Measurements from ENCODE around the gene DTNB. TPM values are rescaled to one million over a fixed set of nuclear protein-coding genes. Genes with fewer than 3 reads are reported as not detected.

Gene DTNB
- total and polyA plus RNA-seq, 10 of the 15 experiments (the other 5 are each of a cell fraction or from before 2014, with no cell fraction given), result 4.5 to 30.6 (median 11.9) TPM

DNA sequence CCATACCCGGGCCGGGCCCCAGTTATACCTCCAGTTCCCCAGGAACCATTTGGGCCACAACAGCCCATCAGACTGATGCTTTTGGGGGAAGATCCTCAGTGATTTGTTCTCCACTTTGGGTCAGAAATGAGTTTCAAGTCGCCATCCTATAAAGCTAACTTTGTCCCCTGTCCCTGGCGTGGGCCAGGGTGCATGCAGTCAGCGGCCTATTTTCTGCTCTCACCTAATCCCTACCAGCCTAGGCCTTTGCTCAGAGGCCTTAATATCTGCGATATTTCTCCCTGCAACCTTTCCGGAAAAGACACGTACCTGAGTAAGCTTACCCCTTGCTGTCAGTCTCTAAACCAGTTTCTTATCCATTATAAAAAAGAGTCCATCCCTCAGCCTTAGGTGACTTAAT is 338.9 kb downstream of the DTNB start:
- WGBS (ENCODE audit: insufficient coverage, insufficient replicate concordance, low lambda C conversion rate, missing lambda C conversion rate), result 59% methylated on average over 8 of the region's 8 CpGs
- TF ChIP-seq, protein P1, sequence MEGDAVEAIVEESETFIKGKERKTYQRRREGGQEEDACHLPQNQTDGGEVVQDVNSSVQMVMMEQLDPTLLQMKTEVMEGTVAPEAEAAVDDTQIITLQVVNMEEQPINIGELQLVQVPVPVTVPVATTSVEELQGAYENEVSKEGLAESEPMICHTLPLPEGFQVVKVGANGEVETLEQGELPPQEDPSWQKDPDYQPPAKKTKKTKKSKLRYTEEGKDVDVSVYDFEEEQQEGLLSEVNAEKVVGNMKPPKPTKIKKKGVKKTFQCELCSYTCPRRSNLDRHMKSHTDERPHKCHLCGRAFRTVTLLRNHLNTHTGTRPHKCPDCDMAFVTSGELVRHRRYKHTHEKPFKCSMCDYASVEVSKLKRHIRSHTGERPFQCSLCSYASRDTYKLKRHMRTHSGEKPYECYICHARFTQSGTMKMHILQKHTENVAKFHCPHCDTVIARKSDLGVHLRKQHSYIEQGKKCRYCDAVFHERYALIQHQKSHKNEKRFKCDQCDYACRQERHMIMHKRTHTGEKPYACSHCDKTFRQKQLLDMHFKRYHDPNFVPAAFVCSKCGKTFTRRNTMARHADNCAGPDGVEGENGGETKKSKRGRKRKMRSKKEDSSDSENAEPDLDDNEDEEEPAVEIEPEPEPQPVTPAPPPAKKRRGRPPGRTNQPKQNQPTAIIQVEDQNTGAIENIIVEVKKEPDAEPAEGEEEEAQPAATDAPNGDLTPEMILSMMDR (IDR thresholded peaks at IDR 0.05 in 2 of 3, conservative IDR thresholded peaks at IDR 0.05 in 1 of 3; ENCODE audit: control insufficient read depth in 2 of 3, extremely low read depth in 1 of 3, insufficient read depth in 1 of 3, low read depth in 3 of 3, low read length in 3 of 3), result no peak
- TF ChIP-seq NR2F1 (conservative IDR thresholded peaks at IDR 0.05) (no peak), HDAC6 (IDR thresholded peaks at IDR 0.05; ENCODE audit: unreplicated experiment) (no peak), TCF12 (IDR thresholded peaks at IDR 0.05; ENCODE audit: low read depth, low read length) (no peak), BCL11A (IDR thresholded peaks at IDR 0.05; ENCODE audit: low read depth, low read length) (no peak), CEBPB (IDR thresholded peaks at IDR 0.05; ENCODE audit: borderline replicate concordance in 1 of 2, low read depth in 2 of 2, low read length in 2 of 2) (no peak), ATF7 (IDR thresholded peaks at IDR 0.05; ENCODE audit: low read depth) (no peak), EP300 (IDR thresholded peaks at IDR 0.05; ENCODE audit: borderline replicate concordance in 1 of 2, control insufficient read depth in 1 of 2, low read depth in 2 of 2, low read length in 2 of 2) (no peak), ZNF207 (IDR thresholded peaks at IDR 0.05; ENCODE audit: borderline replicate concordance) (no peak), RB1 (IDR thresholded peaks at IDR 0.05; ENCODE audit: borderline replicate concordance) (no peak)
- TF ChIP-seq, protein P2, sequence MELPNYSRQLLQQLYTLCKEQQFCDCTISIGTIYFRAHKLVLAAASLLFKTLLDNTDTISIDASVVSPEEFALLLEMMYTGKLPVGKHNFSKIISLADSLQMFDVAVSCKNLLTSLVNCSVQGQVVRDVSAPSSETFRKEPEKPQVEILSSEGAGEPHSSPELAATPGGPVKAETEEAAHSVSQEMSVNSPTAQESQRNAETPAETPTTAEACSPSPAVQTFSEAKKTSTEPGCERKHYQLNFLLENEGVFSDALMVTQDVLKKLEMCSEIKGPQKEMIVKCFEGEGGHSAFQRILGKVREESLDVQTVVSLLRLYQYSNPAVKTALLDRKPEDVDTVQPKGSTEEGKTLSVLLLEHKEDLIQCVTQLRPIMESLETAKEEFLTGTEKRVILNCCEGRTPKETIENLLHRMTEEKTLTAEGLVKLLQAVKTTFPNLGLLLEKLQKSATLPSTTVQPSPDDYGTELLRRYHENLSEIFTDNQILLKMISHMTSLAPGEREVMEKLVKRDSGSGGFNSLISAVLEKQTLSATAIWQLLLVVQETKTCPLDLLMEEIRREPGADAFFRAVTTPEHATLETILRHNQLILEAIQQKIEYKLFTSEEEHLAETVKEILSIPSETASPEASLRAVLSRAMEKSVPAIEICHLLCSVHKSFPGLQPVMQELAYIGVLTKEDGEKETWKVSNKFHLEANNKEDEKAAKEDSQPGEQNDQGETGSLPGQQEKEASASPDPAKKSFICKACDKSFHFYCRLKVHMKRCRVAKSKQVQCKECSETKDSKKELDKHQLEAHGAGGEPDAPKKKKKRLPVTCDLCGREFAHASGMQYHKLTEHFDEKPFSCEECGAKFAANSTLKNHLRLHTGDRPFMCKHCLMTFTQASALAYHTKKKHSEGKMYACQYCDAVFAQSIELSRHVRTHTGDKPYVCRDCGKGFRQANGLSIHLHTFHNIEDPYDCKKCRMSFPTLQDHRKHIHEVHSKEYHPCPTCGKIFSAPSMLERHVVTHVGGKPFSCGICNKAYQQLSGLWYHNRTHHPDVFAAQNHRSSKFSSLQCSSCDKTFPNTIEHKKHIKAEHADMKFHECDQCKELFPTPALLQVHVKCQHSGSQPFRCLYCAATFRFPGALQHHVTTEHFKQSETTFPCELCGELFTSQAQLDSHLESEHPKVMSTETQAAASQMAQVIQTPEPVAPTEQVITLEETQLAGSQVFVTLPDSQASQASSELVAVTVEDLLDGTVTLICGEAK (IDR thresholded peaks at IDR 0.05; ENCODE audit: borderline replicate concordance), result no peak
- TF ChIP-seq, protein P3, sequence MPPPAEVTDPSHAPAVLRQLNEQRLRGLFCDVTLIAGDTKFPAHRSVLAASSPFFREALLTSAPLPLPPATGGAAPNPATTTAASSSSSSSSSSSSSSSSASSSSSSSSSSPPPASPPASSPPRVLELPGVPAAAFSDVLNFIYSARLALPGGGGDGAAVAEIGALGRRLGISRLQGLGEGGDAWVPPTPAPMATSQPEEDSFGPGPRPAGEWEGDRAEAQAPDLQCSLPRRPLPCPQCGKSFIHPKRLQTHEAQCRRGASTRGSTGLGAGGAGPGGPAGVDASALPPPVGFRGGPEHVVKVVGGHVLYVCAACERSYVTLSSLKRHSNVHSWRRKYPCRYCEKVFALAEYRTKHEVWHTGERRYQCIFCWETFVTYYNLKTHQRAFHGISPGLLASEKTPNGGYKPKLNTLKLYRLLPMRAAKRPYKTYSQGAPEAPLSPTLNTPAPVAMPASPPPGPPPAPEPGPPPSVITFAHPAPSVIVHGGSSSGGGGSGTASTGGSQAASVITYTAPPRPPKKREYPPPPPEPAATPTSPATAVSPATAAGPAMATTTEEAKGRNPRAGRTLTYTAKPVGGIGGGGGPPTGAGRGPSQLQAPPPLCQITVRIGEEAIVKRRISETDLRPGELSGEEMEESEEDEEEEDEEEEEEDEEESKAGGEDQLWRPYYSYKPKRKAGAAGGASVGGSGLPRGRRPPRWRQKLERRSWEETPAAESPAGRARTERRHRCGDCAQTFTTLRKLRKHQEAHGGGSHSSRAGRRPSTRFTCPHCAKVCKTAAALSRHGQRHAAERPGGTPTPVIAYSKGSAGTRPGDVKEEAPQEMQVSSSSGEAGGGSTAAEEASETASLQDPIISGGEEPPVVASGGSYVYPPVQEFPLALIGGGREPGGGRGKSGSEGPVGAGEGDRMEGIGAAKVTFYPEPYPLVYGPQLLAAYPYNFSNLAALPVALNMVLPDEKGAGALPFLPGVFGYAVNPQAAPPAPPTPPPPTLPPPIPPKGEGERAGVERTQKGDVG (CRISPR knock-in tag; IDR thresholded peaks at IDR 0.05), result no peak
- TF ChIP-seq, protein P4, sequence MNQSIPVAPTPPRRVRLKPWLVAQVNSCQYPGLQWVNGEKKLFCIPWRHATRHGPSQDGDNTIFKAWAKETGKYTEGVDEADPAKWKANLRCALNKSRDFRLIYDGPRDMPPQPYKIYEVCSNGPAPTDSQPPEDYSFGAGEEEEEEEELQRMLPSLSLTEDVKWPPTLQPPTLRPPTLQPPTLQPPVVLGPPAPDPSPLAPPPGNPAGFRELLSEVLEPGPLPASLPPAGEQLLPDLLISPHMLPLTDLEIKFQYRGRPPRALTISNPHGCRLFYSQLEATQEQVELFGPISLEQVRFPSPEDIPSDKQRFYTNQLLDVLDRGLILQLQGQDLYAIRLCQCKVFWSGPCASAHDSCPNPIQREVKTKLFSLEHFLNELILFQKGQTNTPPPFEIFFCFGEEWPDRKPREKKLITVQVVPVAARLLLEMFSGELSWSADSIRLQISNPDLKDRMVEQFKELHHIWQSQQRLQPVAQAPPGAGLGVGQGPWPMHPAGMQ (IDR thresholded peaks at IDR 0.05; ENCODE audit: borderline replicate concordance), result no peak

More for the DNA sequence above, 338.9 kb downstream of the DTNB start:
- ATAC-seq (no peak), DNase-seq (ENCODE audit: low read depth, low spot score) (no peak), FAIRE-seq (no peak)
- Histone ChIP-seq H3K27me3 (replicated peaks in 1 of 2; ENCODE audit: control insufficient read depth in 2 of 2, insufficient read depth in 2 of 2, low read length in 1 of 2) (no peaks in the 10 kb centered on the region), H3K9ac (ENCODE audit: control insufficient read depth, insufficient read depth, low read length) (no peak overlapping the region), H3K36me3 (ENCODE audit: control insufficient read depth in 2 of 2, insufficient read depth in 2 of 2, low read length in 1 of 2) (no peaks in the 10 kb centered on the region; a peak in 2 of 4 replicates), H3K27ac (ENCODE audit: control insufficient read depth, insufficient read depth) (no peak overlapping the region), H4K20me1 (ENCODE audit: control insufficient read depth, insufficient read depth) (peaks cover 6% of the 10 kb centered on the region), H3K4me3 (no peak overlapping the region), H2AFZ (ENCODE audit: control insufficient read depth, low read depth, low read length) (no peak overlapping the region), H3K9me3 (replicated peaks; ENCODE audit: control insufficient read depth, insufficient read depth, low read length) (no peaks in the 10 kb centered on the region), H3K4me1 (ENCODE audit: control insufficient read depth, insufficient read depth, low read length) (peaks cover 25% of the 10 kb centered on the region), H3K4me2 (ENCODE audit: control insufficient read depth, insufficient read depth) (no peak overlapping the region), H3K79me2 (ENCODE audit: control insufficient read depth, insufficient read depth, low read length) (peaks cover 17% of the 10 kb centered on the region)
- CTCF ChIA-PET, result interaction anchor here (0.6 to 1.4 kb wide), 3 partner anchors 28 to 169 kb away, joined by 3 to 4 read pairs (median 3); no protein-coding TSS in a partner anchor
- SMC1A ChIA-PET (ENCODE audit: uncharacterized antibody, unreplicated experiment), result interaction anchor here (0.7 to 4.1 kb wide), 5 partner anchors 11 to 233 kb away, joined by 3 to 19 read pairs (median 5); no protein-coding TSS in a partner anchor
- in situ Hi-C loops (cut with MboI) (no loop called here), intact Hi-C loops (cut with micrococcal nuclease; ENCODE audit: unreplicated experiment) (no loop called here)
- TSS peak; percentile 13 for BruUV-seq (replicated peaks)
- RAD21 ChIA-PET (ENCODE audit: unreplicated experiment), result interaction anchor here (1.9 kb wide), 2 partner anchors 14 to 32 kb away, joined by 7 read pairs; no protein-coding TSS in a partner anchor
- POLR2A ChIA-PET, result interaction anchor here (0.6 kb wide), 1 partner anchor 53 kb away, joined by 4 read pairs; no protein-coding TSS in a partner anchor

Data from GM12878 (cell line).